Mammary epithelial cell (primary cell): ENCODE results near the gene PTHLH.

Experiments used
- CTCF ChIP-seq, 2 donors: IDR thresholded peaks in 1 of 2; conservative IDR thresholded peaks in 1 of 2; 2 replicates each; pipeline ENCODE4 v1.5.1; 2011 to 2012; ENCODE audit warnings: inconsistent platforms in 2 of 2, low read length in 2 of 2, mild to moderate bottlenecking in 2 of 2, control low read depth in 1 of 2, low read depth in 1 of 2; ENCODE audit not compliant: insufficient read depth in 1 of 2; ENCODE audit errors: extremely low read depth in 1 of 2
- EZH2 ChIP-seq: IDR thresholded peaks from 2 replicates; pipeline ENCODE4 v1.6.1; 2012; ENCODE audit warnings: low read length, inconsistent platforms, borderline replicate concordance

DNA sequence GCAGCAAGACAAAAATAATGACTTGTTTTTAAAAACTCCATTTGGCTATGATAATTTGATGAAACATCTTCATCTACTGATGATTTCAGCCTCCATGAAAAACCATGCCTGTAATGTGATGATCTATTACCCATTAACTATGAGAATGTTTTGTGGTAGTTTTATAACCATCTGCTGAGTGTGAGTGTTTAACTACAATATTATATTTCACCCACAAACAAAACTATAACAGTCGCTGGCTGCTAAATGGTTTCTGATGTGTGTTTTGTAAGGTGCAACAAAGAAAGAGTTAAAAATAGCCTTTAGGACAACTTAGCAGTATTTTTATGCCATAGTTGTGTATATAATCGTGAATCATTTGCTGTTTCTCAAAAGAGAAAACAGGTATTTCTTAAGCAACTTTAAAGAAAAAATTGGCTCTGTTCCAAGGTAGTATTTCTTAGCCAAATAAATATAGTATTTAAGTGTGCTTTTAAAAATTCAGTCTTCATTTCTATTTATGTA, 4.9 kb downstream of the PTHLH start:
- no peak for TF ChIP-seq CTCF (conservative IDR thresholded peaks at IDR 0.05 in 1 of 2, IDR thresholded peaks at IDR 0.05 in 1 of 2; ENCODE audit: extremely low read depth in 1 of 2, insufficient read depth in 1 of 2, low read depth in 1 of 2, low read length in 2 of 2)
- TF ChIP-seq EZH2, result no peak
